KBM-7 (cell line): Measurements from ENCODE around the gene VAV2.

Experiments used
- DNase-seq: peaks from one replicate; pipeline ENCODE4 v3.0.0-alpha.2; 2015
- in situ Hi-C: fragments of 300-500 bp; cut with MboI; formaldehyde crosslinking; loops from 2 replicates; pipeline ENCODE4 v1.14.3; 2020; ENCODE audit warnings: low sequenced_read_pairs, low pct_unique_long_range_greater_than_20kb, mixed read lengths

VAV2 gene

DNA sequence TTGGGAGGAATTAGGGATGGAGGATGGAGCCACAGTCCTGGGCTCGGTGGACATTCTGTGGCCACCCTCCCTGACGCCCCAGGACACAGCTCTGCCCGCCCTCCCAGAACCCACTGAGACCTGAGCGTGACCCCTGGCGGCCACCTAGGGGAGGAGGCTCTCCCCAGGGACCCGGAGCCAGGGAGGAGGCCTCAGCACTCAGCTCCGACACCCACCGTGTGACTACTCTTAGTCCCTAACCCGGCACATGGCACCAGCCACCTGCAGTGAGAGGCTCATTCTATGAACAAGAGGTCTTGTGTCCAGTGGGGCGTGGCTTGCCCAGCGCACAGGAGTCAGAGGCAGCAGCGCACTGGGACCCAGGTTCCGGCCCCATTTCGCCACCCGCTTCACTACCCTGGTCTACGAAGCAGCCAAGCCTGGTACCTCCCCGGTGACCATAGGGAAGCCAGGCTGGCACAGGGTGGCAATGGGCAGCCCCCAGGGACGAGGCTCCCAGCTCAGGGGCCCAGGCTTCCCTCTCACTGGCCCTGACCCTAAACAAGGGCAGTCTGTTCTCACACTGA, 264.2 kb downstream of the VAV2 start:
- in situ Hi-C loops, result no loop called here

DNA sequence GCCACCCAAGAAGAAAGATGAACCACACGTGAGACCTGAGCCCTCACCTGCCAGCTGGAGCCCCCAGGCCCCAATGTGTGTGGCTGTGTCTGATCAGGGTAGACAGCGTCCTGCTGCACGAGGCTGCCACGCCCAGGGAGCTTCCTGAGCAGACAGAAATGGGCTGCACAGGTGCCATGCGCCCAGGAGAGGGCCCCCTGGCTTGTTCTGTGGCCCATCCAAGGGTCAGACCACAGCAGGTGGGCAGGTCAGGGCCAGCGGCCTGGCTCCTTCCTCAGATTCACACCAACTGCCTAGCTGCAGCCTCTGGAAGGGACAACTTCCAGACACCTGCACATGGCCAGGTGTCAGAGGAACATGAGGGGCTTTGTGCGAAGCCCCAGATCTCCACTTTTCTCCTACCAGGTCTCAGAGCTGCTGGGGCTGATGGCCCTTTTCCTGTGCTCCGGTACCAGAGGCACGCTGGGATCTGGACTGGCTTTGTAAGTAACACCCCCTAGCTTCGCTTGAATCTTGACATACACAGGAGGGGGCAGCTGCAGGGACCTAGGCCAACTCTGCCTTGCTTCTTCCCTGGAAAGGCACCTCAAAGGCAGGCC, 264.7 kb downstream of the VAV2 start:
- in situ Hi-C loops, result no loop called here
- DNase-seq, result no peak

More for the DNA sequence above, 264.2 kb downstream of the VAV2 start:
- no peak for DNase-seq

- peak; percentile 66 for DNase-seq
- in situ Hi-C loops, result no loop called here
These were observed 265.5 kb downstream of the VAV2 start for GRCh38 chr9:133726401-133727276.

GRCh38 chr9:133725886-133726285, 266.2 kb downstream of the VAV2 start:
- no peak for DNase-seq
- in situ Hi-C loops, result no loop called here

DNA sequence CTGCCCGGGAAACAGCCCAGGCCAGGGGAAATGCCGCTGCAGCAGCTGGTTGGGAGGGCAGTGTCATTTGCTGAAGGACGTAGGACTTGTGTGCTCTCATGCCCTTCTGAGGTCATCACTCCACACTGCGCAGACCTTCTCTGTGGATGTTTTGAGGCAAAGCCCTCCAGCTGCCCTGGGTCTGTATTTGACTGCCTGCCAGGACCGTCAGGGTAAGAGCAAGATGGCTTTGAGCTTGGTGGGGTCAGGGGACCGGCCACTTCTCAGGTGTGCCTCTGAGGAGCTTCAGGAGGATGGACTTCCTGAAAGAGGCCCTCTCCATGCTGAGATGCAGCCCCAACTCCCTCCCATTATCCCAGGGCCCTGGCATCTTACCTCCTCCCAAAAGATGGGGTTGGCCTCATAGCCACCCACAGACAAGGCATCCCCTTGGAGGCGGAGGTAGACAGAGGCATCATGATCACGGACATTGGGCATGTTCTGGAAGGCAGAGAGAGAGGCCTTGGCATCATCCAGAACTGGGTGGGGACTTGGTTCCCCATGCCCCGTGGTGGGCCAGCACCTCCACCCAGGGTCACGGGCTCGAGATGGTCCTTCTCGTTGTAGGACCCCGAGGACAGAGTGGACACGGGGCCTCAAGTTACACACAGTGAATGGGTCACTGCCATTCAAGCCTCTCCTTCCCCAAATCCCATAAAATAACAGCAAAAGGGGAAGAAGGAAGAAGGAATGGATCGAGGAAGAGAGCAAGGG, 273.4 kb downstream of the VAV2 start:
- in situ Hi-C loops, result no loop called here

DNA sequence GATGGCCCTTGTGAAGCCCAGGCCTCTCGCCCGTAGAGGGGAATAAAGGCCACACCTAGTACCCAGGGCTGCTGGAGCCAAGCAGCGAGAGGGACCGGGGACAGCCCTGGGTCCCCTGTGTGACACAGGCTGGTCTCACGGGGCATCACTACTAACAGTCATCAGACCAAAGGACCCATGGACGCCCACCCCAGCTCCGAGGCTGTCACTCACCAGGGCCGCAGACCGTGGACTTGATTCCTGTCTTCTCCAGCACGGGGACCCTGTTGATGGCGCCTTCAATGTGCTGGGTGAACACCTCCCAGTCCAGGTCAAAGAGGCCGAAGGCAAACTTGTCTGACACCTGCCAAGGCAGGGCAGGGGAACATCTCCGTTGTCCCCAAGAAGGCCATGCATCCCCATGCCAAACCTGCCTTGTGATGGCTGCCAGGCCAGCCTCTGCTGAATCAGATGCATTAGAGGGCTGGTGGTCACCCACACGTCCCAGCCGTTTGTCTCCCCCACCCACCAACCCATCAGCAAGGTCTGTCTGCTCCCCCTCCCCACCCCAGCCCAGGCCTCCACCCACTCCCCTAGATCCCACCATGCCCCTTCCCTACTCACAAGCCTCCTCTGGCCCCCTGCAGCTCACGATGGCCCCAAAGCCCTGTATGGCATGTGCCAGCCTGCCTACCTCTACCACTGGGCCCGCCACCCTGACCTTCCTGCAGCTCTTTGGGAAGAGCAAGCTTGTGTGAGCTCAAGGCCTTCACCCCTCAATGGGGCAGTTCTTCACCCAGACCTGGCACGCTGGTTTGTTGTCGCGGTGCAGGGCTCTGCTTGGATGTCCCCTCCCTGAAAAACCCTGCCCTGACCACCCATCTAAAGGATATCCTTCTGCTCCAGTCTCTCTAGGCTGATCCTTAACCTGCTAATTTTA, 274.8 kb downstream of the VAV2 start:
- in situ Hi-C loops, result no loop called here
- no peak for DNase-seq

More for the DNA sequence above, 273.4 kb downstream of the VAV2 start:
- DNase-seq, result no peak

DNA sequence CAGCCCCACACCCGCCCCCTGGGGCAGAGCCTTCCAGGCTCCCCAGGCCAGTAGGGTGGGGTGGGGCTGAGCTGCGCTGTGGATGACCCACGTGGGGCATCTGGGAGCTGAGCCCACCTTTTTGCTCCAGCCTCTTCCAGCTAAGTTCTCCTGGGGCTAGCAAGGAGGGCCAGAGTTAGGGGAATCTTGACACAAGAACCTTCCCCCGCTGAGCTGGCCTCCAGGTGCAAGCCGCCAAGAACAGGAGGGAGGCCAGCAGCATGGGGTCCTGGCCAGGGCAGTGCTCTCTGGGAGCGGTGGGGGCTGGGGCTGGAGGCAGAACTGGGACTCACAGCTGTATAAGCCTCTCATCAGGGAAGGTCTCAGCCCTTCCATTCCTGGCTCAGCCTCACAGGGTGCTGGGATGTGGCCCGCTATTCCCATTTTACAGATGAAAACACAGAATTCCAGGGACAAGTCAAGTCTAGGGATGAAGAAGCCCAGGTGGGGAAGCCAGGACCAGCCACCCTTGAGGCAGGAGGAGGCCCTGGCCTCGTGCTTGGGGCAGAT, 275.5 kb downstream of the VAV2 start:
- no peak for DNase-seq
- in situ Hi-C loops, result no loop called here

DNA sequence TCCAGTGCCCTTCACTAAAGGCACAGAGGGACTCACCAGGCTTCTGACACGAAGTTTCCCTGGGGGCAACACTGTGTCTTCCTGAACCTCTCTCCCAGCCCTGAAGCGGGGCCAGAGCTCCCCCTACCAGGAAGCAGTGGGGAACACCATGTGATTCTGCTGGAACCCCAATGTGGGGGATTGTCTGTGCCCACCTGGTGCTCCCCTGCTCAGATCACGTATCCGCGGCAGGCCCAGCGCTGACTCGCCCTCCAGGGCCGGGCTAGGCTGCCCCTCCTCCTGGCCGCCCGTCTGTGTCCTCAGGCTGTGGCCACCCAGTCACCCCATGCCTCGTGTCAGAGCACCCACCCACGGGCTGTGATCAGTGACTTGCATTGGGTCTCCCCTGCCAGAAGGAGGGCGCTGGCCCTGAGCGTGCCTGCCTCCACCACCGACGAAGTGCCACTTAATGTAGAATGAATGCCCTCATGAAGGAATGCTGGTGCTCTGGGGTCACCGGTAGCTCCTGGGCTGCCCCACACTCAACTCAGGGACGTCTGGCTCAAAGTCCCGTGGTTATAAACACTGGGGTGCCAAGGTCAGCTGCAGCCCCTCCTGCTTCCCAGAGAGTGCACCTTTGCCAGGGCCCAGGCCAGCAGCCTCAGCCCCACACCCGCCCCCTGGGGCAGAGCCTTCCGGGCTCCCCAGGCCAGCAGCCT, 276.1 kb downstream of the VAV2 start:
- in situ Hi-C loops, result no loop called here

GRCh38 chr9:133715295-133715865, 276.7 kb downstream of the VAV2 start:
- no peak for DNase-seq
- in situ Hi-C loops, result no loop called here

More for the DNA sequence above, 276.1 kb downstream of the VAV2 start:
- peak; percentile 14 for DNase-seq

DNA sequence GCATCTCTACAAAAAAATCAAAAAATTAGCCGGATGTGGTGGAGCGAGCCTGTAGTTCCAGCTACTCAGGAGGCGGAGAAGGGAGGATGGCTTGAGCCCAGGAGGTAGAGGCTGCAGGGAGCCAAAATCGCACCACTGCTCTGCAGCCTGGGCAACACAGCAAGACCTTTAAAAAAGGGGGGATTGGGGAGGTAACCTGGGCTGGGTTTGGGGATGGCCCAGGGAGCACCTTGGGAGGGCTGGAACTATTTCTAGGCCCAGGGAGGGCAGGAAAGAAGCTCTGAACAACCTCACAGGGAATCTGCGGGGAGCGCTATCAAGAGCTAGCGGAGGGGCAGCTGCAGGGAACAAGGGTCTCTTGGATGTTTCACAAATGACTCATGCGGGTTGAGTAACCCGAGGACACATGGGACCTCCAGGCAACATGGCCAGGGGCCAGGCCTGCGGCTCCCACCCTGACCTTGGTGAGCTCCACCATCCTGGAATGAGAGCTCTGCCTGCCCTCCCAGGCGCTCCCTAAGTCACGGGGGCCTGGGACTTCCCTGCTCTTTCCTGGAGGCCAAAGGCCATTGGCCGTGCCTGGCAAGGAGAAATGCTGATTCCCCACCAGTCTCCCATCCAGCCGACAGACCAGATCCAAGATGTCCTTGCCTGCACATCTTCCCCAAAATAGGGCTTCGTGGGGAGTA, 277.4 kb downstream of the VAV2 start:
- in situ Hi-C loops, result no loop called here
- no peak for DNase-seq

GRCh38 chr9:133713960-133714495, 278.1 kb downstream of the VAV2 start:
- in situ Hi-C loops, result no loop called here
- DNase-seq, result no peak

DNA sequence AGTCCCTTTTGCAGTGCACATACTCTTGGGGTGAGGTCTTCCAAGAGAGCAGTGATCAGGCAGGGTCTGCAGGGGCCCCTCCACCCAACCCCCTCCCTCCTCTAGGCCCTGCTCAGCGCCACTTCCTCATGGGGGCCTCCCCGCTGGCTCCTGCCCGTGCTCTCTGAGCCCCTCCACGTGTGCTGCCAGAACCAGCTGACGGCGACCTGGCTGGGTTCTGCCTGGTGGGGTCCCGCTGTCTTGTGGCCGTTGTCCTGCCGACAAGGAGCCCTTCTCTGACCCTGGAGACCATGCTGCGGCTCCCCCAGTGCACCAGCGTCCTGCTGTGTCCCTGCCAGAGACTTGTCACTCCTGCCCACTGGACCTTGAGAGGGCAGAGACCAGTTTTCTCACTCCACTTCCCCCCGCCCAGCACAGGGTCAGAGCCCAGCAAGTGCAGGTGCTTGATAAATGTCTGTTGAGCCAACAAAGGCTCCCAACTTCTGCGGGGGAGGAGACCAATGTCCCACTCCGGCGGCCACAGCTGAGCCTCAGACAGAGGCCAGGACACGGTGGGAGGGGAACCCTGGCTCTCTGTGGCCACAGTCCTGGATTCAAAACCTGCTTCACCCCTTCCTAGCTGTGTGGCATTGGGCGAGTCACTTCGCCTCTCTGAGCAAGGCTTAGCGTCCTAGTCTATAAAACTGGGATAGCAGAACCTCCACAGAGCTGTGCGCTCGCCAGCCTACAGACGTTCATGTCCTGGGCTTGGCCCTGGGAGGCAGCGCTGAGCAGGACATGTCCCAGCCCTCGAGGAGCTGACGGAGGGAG, 278.8 kb downstream of the VAV2 start:
- in situ Hi-C loops, result no loop called here
- DNase-seq, result no peak

DNA sequence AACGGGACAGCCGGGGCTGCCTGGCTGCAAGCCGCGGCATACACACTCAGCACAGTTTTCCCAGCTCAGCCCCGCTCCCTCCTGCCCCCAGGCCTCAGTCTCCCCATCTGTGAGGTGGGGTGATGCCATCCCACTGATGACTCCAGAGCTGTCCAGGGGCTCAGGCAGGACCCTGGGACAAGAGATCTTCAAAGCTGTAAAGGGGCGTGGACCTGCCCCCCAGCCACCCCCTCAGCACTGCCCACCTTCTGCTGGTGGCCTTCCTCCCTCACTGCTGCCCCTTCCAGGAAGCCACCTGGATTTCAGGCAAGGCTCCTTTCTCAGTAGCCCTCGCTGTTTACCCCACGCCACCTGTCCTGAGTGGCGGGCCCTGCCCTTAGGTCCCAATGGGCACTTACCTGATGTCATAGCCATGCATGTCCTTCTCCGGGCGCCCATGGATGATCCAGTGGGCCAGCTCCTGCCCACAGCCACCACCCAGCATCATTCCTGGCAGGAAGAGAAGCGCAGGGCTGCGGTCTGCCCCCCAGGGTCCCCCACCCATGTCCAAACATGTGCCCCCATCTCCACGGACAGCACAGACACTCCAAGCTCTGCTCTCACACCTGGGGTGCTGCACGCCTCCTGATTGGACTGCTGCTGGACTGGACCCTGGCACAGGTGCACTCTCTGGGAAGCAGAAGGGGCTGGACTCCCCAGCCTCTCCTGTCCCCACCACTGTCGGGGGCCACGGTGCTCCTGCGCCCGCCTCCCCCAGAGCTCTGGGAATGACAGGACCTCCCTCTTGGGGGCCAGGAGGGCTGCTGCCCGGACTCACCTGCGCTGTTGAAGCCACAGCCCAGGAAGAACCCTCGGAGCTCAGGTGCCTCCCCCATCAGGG, 279.7 kb downstream of the VAV2 start:
- in situ Hi-C loops, result no loop called here
- no peak for DNase-seq
